ACHN (cell line): ENCODE measurements around the gene PFKP.

ENCODE experiments used
- DNase-seq: peaks from one replicate; pipeline ENCODE4 v3.0.0-alpha.2; 2015
- in situ Hi-C: cut with HindIII; loops from 2 replicates; pipeline ENCODE4 v1.10.0; 2017; ENCODE audit warnings: low sequenced_read_pairs, low pct_ligation_motif_present, low pct_unique_long_range_greater_than_20kb

The PFKP gene

GRCh38 chr10:3067118-3067858 is at the start of gene PFKP:
TSS of gene PFKP (plus strand) at chr10:3067548. CDS start at chr10:3067596, 48 bp downstream.
- DNase-seq = peak; percentile 49
- in situ Hi-C loops = no loop called here

GRCh38 chr10:3018247-3018646 is 49.1 kb upstream of the PFKP start:
- in situ Hi-C loops = no loop called here
- DNase-seq = no peak

- in situ Hi-C loops = no loop called here
- DNase-seq = no peak
Measured at GRCh38 chr10:3020311-3020710, 47.0 kb upstream of the PFKP start.

GRCh38 chr10:3020881-3021280 is 46.5 kb upstream of the PFKP start:
- in situ Hi-C loops = no loop called here
- DNase-seq = no peak

GRCh38 chr10:3022027-3022426 is 45.3 kb upstream of the PFKP start:
- no peak for DNase-seq
- in situ Hi-C loops = no loop called here

- no peak for DNase-seq
- in situ Hi-C loops = no loop called here
Measured at GRCh38 chr10:3023892-3024291, 43.5 kb upstream of the PFKP start.

GRCh38 chr10:3025026-3025683 is 42.2 kb upstream of the PFKP start:
- DNase-seq = no peak

GRCh38 chr10:3027866-3028265 is 39.5 kb upstream of the PFKP start:
- in situ Hi-C loops = loop anchor here (25.0 kb wide), 1 partner anchor 91 kb away; no protein-coding TSS in a partner anchor
- DNase-seq = no peak

More at GRCh38 chr10:3025026-3025683, 42.2 kb upstream of the PFKP start:
- in situ Hi-C loops = loop anchor here (25.0 kb wide), 1 partner anchor 88 kb away; no protein-coding TSS in a partner anchor

GRCh38 chr10:3028441-3028840 is 38.9 kb upstream of the PFKP start:
- DNase-seq = no peak
- in situ Hi-C loops = loop anchor here (25.0 kb wide), 1 partner anchor 91 kb away; no protein-coding TSS in a partner anchor

GRCh38 chr10:3030765-3031164 is 36.6 kb upstream of the PFKP start:
- in situ Hi-C loops = loop anchor here (25.0 kb wide), 1 partner anchor 93 kb away; no protein-coding TSS in a partner anchor

GRCh38 chr10:3031490-3031889 is 35.9 kb upstream of the PFKP start:
- in situ Hi-C loops = loop anchor here (25.0 kb wide), 1 partner anchor 94 kb away; no protein-coding TSS in a partner anchor
- no peak for DNase-seq

More at GRCh38 chr10:3030765-3031164, 36.6 kb upstream of the PFKP start:
- no peak for DNase-seq

- in situ Hi-C loops = loop anchor here (25.0 kb wide), 1 partner anchor 97 kb away; no protein-coding TSS in a partner anchor
- DNase-seq = no peak
Measured at GRCh38 chr10:3033925-3034324, 33.4 kb upstream of the PFKP start.

- in situ Hi-C loops = loop anchor here (25.0 kb wide), 1 partner anchor 97 kb away; no protein-coding TSS in a partner anchor
- DNase-seq = no peak
Measured at GRCh38 chr10:3034616-3035015, 32.7 kb upstream of the PFKP start.

GRCh38 chr10:3036155-3037021 is 31.0 kb upstream of the PFKP start:
- DNase-seq = no peak

GRCh38 chr10:3037182-3037581 is 30.2 kb upstream of the PFKP start:
- in situ Hi-C loops = loop anchor here (25.0 kb wide), 1 partner anchor 100 kb away; no protein-coding TSS in a partner anchor

More at GRCh38 chr10:3036155-3037021, 31.0 kb upstream of the PFKP start:
- in situ Hi-C loops = loop anchor here (25.0 kb wide), 1 partner anchor 99 kb away; no protein-coding TSS in a partner anchor

GRCh38 chr10:3040069-3040468 is 27.3 kb upstream of the PFKP start:
- DNase-seq = no peak
- in situ Hi-C loops = loop anchor here (25.0 kb wide), 1 partner anchor 103 kb away; no protein-coding TSS in a partner anchor

More at GRCh38 chr10:3037182-3037581, 30.2 kb upstream of the PFKP start:
- DNase-seq = no peak

GRCh38 chr10:3042589-3042988 is 24.8 kb upstream of the PFKP start:
- no peak for DNase-seq
- in situ Hi-C loops = loop anchor here (25.0 kb wide), 1 partner anchor 105 kb away; no protein-coding TSS in a partner anchor
